ENCODE measurements around the gene HNF1B.

DNA sequence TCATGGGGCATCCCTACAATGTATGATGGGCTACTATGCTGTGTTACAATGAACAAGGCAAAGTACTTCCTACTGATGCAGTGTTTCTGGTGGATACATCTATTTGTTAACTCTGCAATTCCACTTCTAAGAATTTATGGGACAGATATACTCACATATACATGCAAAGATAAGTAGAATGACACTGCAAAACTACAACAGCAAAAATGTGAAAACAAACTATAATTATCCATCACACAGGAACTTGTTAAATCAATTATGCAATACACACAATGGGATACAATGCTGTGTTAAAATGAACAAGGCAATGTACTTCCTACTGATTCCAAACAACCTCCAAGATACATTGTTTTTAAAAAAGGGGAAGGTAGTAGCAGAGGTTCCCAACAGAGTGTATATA is 104.8 kb downstream of the HNF1B start:
- TF ChIP-seq SIN3A (IDR thresholded peaks at IDR 0.05; ENCODE audit: borderline replicate concordance, low read depth, low read length) (no peak), POLR2AphosphoS5 (IDR thresholded peaks at IDR 0.05; ENCODE audit: low read depth, low read length) (no peak), RXRA (IDR thresholded peaks at IDR 0.05; ENCODE audit: borderline replicate concordance, low read depth) (no peak), TAF1 (IDR thresholded peaks at IDR 0.05; ENCODE audit: borderline replicate concordance, low read depth, low read length) (no peak), RAD21 (IDR thresholded peaks at IDR 0.05; ENCODE audit: low read length) (no peak), JUND (IDR thresholded peaks at IDR 0.05) (no peak), GABPA (IDR thresholded peaks at IDR 0.05; ENCODE audit: low read depth) (no peak), SMC3 (IDR thresholded peaks at IDR 0.05; ENCODE audit: low read depth, low read length) (no peak), YY1 (IDR thresholded peaks at IDR 0.05; ENCODE audit: low read depth) (no peak)
- TF ChIP-seq, protein P1, sequence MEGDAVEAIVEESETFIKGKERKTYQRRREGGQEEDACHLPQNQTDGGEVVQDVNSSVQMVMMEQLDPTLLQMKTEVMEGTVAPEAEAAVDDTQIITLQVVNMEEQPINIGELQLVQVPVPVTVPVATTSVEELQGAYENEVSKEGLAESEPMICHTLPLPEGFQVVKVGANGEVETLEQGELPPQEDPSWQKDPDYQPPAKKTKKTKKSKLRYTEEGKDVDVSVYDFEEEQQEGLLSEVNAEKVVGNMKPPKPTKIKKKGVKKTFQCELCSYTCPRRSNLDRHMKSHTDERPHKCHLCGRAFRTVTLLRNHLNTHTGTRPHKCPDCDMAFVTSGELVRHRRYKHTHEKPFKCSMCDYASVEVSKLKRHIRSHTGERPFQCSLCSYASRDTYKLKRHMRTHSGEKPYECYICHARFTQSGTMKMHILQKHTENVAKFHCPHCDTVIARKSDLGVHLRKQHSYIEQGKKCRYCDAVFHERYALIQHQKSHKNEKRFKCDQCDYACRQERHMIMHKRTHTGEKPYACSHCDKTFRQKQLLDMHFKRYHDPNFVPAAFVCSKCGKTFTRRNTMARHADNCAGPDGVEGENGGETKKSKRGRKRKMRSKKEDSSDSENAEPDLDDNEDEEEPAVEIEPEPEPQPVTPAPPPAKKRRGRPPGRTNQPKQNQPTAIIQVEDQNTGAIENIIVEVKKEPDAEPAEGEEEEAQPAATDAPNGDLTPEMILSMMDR (IDR thresholded peaks at IDR 0.05): no peak

Measured in SK-N-SH (cell line).